ENCODE data around the gene EAPP. TPM values are rescaled to one million over a fixed set of nuclear protein-coding genes. Genes with fewer than 3 reads are reported as not detected.
"Not testable (repeated sequence)": the region's sequence is repeated elsewhere in the genome, so short reads cannot be mapped to it uniquely, and the experiment has no call there.

The EAPP gene
- total RNA-seq, 1 experiment from 2014 or later: 35.0 TPM

DNA sequence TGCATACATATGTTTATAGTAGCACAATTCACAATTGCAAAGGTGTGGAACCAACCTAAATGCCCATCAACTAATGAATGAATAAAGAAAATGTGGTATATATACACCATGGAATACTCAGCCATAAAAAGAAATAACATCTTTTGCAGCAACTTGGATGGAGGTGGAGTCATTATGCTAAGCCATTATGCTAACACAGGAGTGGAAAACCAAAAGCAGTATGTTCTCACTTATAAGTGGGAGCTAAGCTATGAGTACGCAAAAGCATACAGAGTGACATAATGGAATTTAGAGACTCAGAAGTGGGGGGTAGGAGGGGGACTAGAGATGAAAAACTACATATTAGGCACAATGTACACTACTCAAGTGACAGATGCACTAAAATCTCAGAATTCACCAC is 61.2 kb downstream of the EAPP start:
- Mint-ChIP-seq H3K27me3 (ENCODE audit: low read depth) (peaks cover 1% of the 10 kb centered on the region; the same call in 1 of the 2 replicates), H3K4me3 (no peak overlapping the region), H3K4me1 (peaks cover 6% of the 10 kb centered on the region in 2 experiments), H3K27ac (no peak overlapping the region), H3K36me3 (ENCODE audit: insufficient read depth in 1 of 3, low read depth in 3 of 3) (peaks cover 0 to 5% (median 0%) of the 10 kb centered on the region in 3 experiments; a peak in 1 of 7 replicates), H3K9me3 (peaks cover 0 to 2% of the 10 kb centered on the region in 2 experiments; a peak in 2 of 5 replicates)
- Histone ChIP-seq H3K9ac (ENCODE audit: extremely low read depth, insufficient read length, low read length) (no peak overlapping the region), H2BK15ac (ENCODE audit: low read depth, low read length) (no peak overlapping the region), H4K5ac (ENCODE audit: insufficient read length, low read depth, low read length) (no peak overlapping the region), H2BK20ac (ENCODE audit: low read depth, low read length, poor library complexity, severe bottlenecking) (no peak overlapping the region), H3K27ac (ENCODE audit: insufficient read length, low read depth, low read length) (no peak overlapping the region), H3K79me1 (ENCODE audit: insufficient read depth, low read depth, low read length, poor library complexity, severe bottlenecking) (no peaks in the 10 kb centered on the region), H4K91ac (ENCODE audit: insufficient read length, low read depth, low read length) (no peak overlapping the region), H3K79me2 (ENCODE audit: insufficient read depth, low read length) (no peaks in the 10 kb centered on the region), H3K9me3 (ENCODE audit: control insufficient read depth, low read depth, low read length) (no peaks in the 10 kb centered on the region), H2BK120ac (ENCODE audit: low read depth, low read length, poor library complexity, severe bottlenecking) (no peak overlapping the region), H2AFZ (ENCODE audit: low read length) (no peak overlapping the region), H4K8ac (replicated peaks; ENCODE audit: insufficient read length, low read depth, low read length) (no peak overlapping the region), H3K4me1 (ENCODE audit: insufficient read depth, low read length) (no peaks in the 10 kb centered on the region), H3K23ac (ENCODE audit: insufficient read length, low read depth, low read length) (no peak overlapping the region), H3K4ac (ENCODE audit: low read depth, low read length) (no peak overlapping the region), H3K14ac (ENCODE audit: insufficient read depth, low read length) (no peak overlapping the region), H3K56ac (ENCODE audit: insufficient read length, low read depth, low read length) (no peak overlapping the region), H3K4me2 (ENCODE audit: insufficient read depth, insufficient read length, low read length) (no peak overlapping the region), H3K18ac (ENCODE audit: insufficient read length, low read depth, low read length) (no peak overlapping the region), H3K27me3 (ENCODE audit: insufficient read depth, low read length) (no peaks in the 10 kb centered on the region), H2AK5ac (ENCODE audit: insufficient read length, low read length) (no peak overlapping the region), H3K23me2 (ENCODE audit: insufficient read length, low read depth, low read length, poor library complexity, severe bottlenecking) (no peaks in the 10 kb centered on the region), H4K20me1 (ENCODE audit: control insufficient read depth, insufficient read depth, insufficient read length) (no peaks in the 10 kb centered on the region), H3T11ph (ENCODE audit: low read length) (no peak overlapping the region), H2BK5ac (ENCODE audit: insufficient read length, low read length) (no peak overlapping the region), H2BK12ac (ENCODE audit: insufficient read length, low read depth, low read length) (no peak overlapping the region)
- TF ChIP-seq, protein P1, sequence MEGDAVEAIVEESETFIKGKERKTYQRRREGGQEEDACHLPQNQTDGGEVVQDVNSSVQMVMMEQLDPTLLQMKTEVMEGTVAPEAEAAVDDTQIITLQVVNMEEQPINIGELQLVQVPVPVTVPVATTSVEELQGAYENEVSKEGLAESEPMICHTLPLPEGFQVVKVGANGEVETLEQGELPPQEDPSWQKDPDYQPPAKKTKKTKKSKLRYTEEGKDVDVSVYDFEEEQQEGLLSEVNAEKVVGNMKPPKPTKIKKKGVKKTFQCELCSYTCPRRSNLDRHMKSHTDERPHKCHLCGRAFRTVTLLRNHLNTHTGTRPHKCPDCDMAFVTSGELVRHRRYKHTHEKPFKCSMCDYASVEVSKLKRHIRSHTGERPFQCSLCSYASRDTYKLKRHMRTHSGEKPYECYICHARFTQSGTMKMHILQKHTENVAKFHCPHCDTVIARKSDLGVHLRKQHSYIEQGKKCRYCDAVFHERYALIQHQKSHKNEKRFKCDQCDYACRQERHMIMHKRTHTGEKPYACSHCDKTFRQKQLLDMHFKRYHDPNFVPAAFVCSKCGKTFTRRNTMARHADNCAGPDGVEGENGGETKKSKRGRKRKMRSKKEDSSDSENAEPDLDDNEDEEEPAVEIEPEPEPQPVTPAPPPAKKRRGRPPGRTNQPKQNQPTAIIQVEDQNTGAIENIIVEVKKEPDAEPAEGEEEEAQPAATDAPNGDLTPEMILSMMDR (conservative IDR thresholded peaks at IDR 0.05): no peak
- WGBS (ENCODE audit: extremely low coverage, insufficient read length, low lambda C conversion rate): no CpG with 5 or more reads among the region's 1 CpG
- no peak for DNase-seq

DNA sequence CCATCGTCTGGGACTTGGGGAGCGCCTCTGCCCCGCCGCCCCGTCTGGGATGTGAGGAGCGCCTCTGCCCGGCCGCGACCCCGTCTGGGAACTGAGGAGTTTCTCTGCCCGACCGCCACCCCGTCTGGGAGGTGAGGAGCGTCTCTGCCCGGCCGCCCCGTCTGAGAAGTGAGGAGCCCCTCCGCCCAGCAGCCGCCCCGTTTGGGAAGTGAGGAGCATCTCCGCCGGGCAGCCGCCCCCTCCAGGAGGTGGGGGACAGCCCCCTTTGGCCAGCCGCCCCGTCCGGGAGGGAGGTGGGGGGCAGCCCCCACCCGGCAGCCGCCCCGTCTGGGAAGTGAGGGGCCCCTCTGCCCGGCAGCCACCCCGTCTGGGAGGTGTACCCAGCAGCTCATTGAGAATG is 63.5 kb downstream of the EAPP start:
- not testable (repeated sequence) for H4K5ac ChIP-seq (ENCODE audit: insufficient read length, low read depth, low read length); H2BK5ac ChIP-seq (ENCODE audit: insufficient read length, low read length); H3K9me3 Mint-ChIP-seq; H3K27ac Mint-ChIP-seq; DNase-seq; H3K14ac ChIP-seq (ENCODE audit: insufficient read depth, low read length); H3T11ph ChIP-seq (ENCODE audit: low read length); H3K27me3 ChIP-seq (ENCODE audit: insufficient read depth, low read length); H2AK5ac ChIP-seq (ENCODE audit: insufficient read length, low read length); H2BK20ac ChIP-seq (ENCODE audit: low read depth, low read length, poor library complexity, severe bottlenecking); H3K4me3 Mint-ChIP-seq; H3K36me3 Mint-ChIP-seq (ENCODE audit: insufficient read depth in 1 of 3, low read depth in 3 of 3); H3K9ac ChIP-seq (ENCODE audit: extremely low read depth, insufficient read length, low read length); H3K18ac ChIP-seq (ENCODE audit: insufficient read length, low read depth, low read length); H3K23me2 ChIP-seq (ENCODE audit: insufficient read length, low read depth, low read length, poor library complexity, severe bottlenecking); H4K20me1 ChIP-seq (ENCODE audit: control insufficient read depth, insufficient read depth, insufficient read length); H3K4ac ChIP-seq (ENCODE audit: low read depth, low read length); H3K27ac ChIP-seq (ENCODE audit: insufficient read length, low read depth, low read length); H3K56ac ChIP-seq (ENCODE audit: insufficient read length, low read depth, low read length); H3K27me3 Mint-ChIP-seq (ENCODE audit: low read depth); H3K79me2 ChIP-seq (ENCODE audit: insufficient read depth, low read length); H2AFZ ChIP-seq (ENCODE audit: low read length); H3K9me3 ChIP-seq (ENCODE audit: control insufficient read depth, low read depth, low read length); H2BK15ac ChIP-seq (ENCODE audit: low read depth, low read length); H4K8ac ChIP-seq (replicated peaks; ENCODE audit: insufficient read length, low read depth, low read length); H3K4me1 ChIP-seq (ENCODE audit: insufficient read depth, low read length); H2BK12ac ChIP-seq (ENCODE audit: insufficient read length, low read depth, low read length); H3K23ac ChIP-seq (ENCODE audit: insufficient read length, low read depth, low read length); H3K79me1 ChIP-seq (ENCODE audit: insufficient read depth, low read depth, low read length, poor library complexity, severe bottlenecking); H2BK120ac ChIP-seq (ENCODE audit: low read depth, low read length, poor library complexity, severe bottlenecking); H4K91ac ChIP-seq (ENCODE audit: insufficient read length, low read depth, low read length); H3K4me2 ChIP-seq (ENCODE audit: insufficient read depth, insufficient read length, low read length)
- WGBS (ENCODE audit: extremely low coverage, insufficient read length, low lambda C conversion rate): no CpG with 5 or more reads among the region's 31 CpGs
- peaks cover 8 to 11% of the 10 kb centered on the region in 2 experiments for H3K4me1 Mint-ChIP-seq

Data from H9 (cell line).